ENCODE data around the gene DNAJC5G. TPM values are rescaled to one million over a fixed set of nuclear protein-coding genes. Genes with fewer than 3 reads are reported as not detected.
"Not testable (repeated sequence)": the region's sequence is repeated elsewhere in the genome, so short reads cannot be mapped to it uniquely, and the experiment has no call there.

DNAJC5G gene
- polyA plus RNA-seq, 1 donor: 0.19 TPM

DNA sequence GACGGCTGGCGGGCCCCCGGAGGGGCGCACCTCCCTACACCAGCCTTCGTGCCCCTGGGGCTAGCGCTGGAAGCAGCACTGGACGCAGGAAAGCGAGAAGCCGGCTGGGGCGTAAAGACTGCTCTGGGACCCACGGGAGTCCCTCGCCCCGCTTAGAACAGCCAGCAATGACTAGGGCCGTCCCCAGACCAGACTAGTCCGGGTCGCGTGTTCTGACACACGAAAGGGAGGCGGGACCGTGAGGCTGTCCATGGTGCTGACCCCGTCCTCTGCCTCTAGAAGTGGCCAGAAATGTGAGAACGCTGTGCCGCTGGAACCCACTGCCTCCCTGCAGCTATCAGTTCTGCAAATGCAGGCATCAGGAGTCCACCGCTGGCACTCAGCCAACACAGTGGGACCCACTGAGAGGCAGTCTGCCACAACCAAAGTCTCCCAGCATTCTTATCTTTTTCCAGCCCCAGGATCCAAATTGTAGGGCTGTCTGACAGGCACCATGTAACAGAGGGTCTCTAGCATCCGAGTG is 33.2 kb downstream of the DNAJC5G start, which contains the start of gene UCN:
Gene UCN, minus strand, starts transcription at position 87 of the 523 bp plus-strand sequence. CDS start 550 bp downstream, outside the sequence.
- Histone ChIP-seq H3K27me3 (ENCODE audit: control insufficient read depth, insufficient read depth, low read length) (peaks cover 46% of the 10 kb centered on the region), H3K27ac (ENCODE audit: low read length) (no peak within 1 kb of the TSS), H3K4me1 (ENCODE audit: control insufficient read depth, insufficient read depth, low read length) (peaks cover 27% of the 10 kb centered on the region), H3K4me3 (ENCODE audit: low read length) (no peak within 1 kb of the TSS), H3K36me3 (ENCODE audit: control insufficient read depth, insufficient read depth, low read length) (peaks cover 17% of the 10 kb centered on the region), H3K9me3 (ENCODE audit: control insufficient read depth, low read depth, low read length) (peaks cover 14% of the 10 kb centered on the region)
- peak in 1 of 2 donors; percentile 46 for DNase-seq
- no CpG with 5 or more reads among the region's 25 CpGs for WGBS (ENCODE audit: insufficient coverage, low lambda C conversion rate)

DNA sequence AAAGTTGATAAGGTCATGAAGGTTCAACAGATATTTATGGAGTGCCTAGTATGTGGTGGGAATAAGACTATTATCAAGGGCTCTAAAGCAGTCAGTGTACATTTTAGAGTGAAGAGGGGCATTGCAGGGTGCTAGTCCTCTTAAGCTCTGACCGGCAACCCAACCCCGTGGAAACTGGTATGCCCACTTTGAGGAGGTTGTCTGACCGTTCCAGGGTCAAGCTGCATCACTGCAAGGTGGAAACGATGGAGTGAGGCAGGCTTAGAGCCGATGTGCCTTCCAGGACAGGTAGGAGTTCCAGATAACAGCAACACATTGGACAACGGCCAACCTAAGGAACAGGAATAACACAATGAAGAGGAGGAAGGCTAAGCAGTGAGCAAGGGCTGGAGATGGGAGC is 34.4 kb downstream of the DNAJC5G start:
- WGBS (ENCODE audit: insufficient coverage, low lambda C conversion rate): no CpG with 5 or more reads among the region's 6 CpGs
- H3K27me3 ChIP-seq (ENCODE audit: control insufficient read depth, insufficient read depth, low read length): peaks cover 42% of the 10 kb centered on the region
- H3K4me3 ChIP-seq (ENCODE audit: low read length): no peak overlapping the region
- DNase-seq: no peak
- H3K36me3 ChIP-seq (ENCODE audit: control insufficient read depth, insufficient read depth, low read length): peaks cover 18% of the 10 kb centered on the region
- no peak overlapping the region for H3K27ac ChIP-seq (ENCODE audit: low read length)
- H3K4me1 ChIP-seq (ENCODE audit: control insufficient read depth, insufficient read depth, low read length): peaks cover 27% of the 10 kb centered on the region
- H3K9me3 ChIP-seq (ENCODE audit: control insufficient read depth, low read depth, low read length): peaks cover 14% of the 10 kb centered on the region

DNA sequence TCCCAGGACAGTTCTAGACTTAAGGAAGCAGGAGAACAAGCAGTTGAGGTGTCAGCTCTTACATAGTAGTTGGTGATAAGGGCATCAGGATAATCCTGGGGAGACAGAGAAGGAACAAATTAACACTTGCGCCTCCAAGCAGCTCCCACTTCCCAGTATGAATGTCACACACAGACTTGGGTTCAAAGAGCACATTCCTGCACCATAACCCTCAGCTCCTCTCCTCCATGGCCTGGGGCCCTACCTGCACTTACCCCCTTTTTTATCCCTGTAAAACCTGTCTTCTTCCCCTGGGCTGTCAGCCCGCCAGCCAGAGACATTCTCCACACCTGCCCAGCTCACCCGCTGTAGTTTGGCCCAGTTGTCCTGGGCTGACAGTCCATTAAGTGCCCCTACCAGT is 36.9 kb downstream of the DNAJC5G start:
- no CpG with 5 or more reads among the region's 3 CpGs for WGBS (ENCODE audit: insufficient coverage, low lambda C conversion rate)
- Histone ChIP-seq H3K9me3 (ENCODE audit: control insufficient read depth, low read depth, low read length) (peaks cover 3% of the 10 kb centered on the region), H3K27ac (ENCODE audit: low read length) (no peak overlapping the region), H3K27me3 (ENCODE audit: control insufficient read depth, insufficient read depth, low read length) (peaks cover 18% of the 10 kb centered on the region), H3K36me3 (ENCODE audit: control insufficient read depth, insufficient read depth, low read length) (peaks cover 29% of the 10 kb centered on the region), H3K4me1 (ENCODE audit: control insufficient read depth, insufficient read depth, low read length) (peaks cover 15% of the 10 kb centered on the region), H3K4me3 (ENCODE audit: low read length) (no peak overlapping the region)
- peak in 1 of 2 donors; percentile 33 for DNase-seq

- no peak for DNase-seq
- Histone ChIP-seq H3K36me3 (ENCODE audit: control insufficient read depth, insufficient read depth, low read length) (peaks cover 30% of the 10 kb centered on the region), H3K4me3 (ENCODE audit: low read length) (no peak overlapping the region), H3K27me3 (ENCODE audit: control insufficient read depth, insufficient read depth, low read length) (no peaks in the 10 kb centered on the region), H3K4me1 (ENCODE audit: control insufficient read depth, insufficient read depth, low read length) (peaks cover 8% of the 10 kb centered on the region), H3K27ac (ENCODE audit: low read length) (no peak overlapping the region), H3K9me3 (ENCODE audit: control insufficient read depth, low read depth, low read length) (no peaks in the 10 kb centered on the region)
- WGBS (ENCODE audit: insufficient coverage, low lambda C conversion rate): 100% methylated on average over 1 of the region's 8 CpGs
These were observed 38.8 kb downstream of the DNAJC5G start for GRCh38 chr2:27313882-27314645.

GRCh38 chr2:27314709-27315108 is 39.5 kb downstream of the DNAJC5G start:
- Histone ChIP-seq H3K36me3 (ENCODE audit: control insufficient read depth, insufficient read depth, low read length) (peaks cover 28% of the 10 kb centered on the region), H3K4me3 (ENCODE audit: low read length) (no peak overlapping the region), H3K4me1 (ENCODE audit: control insufficient read depth, insufficient read depth, low read length) (peaks cover 8% of the 10 kb centered on the region), H3K9me3 (ENCODE audit: control insufficient read depth, low read depth, low read length) (no peaks in the 10 kb centered on the region), H3K27me3 (ENCODE audit: control insufficient read depth, insufficient read depth, low read length) (no peaks in the 10 kb centered on the region), H3K27ac (ENCODE audit: low read length) (no peak overlapping the region)
- no peak for DNase-seq
- WGBS (ENCODE audit: insufficient coverage, low lambda C conversion rate): no CpG with 5 or more reads among the region's 9 CpGs

DNA sequence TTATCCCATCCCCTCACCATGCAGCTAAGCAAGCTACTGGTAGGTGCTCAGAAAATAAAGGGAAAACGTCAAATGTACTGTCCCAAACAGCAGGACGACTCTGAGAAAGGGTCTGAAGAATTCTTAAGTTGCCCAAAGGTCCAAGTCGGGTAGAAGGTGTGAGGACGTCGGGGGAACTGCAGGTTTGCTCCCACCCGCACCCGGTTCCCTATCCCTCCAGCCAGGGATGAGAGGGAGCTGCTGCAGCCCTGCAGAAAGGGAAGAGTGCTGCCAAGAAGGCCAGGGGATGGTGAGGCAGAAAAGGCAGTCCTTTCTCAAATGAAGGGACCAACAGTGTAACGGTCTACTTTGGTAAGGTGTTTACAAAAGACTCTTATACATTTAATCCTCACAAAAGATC is 39.9 kb downstream of the DNAJC5G start:
- Histone ChIP-seq H3K27ac (ENCODE audit: low read length) (no peak overlapping the region), H3K36me3 (ENCODE audit: control insufficient read depth, insufficient read depth, low read length) (peaks cover 25% of the 10 kb centered on the region), H3K27me3 (ENCODE audit: control insufficient read depth, insufficient read depth, low read length) (no peaks in the 10 kb centered on the region), H3K9me3 (ENCODE audit: control insufficient read depth, low read depth, low read length) (no peaks in the 10 kb centered on the region), H3K4me1 (ENCODE audit: control insufficient read depth, insufficient read depth, low read length) (peaks cover 8% of the 10 kb centered on the region), H3K4me3 (ENCODE audit: low read length) (no peak overlapping the region)
- DNase-seq: no peak
- 72% methylated on average over 2 of the region's 8 CpGs for WGBS (ENCODE audit: insufficient coverage, low lambda C conversion rate)

DNA sequence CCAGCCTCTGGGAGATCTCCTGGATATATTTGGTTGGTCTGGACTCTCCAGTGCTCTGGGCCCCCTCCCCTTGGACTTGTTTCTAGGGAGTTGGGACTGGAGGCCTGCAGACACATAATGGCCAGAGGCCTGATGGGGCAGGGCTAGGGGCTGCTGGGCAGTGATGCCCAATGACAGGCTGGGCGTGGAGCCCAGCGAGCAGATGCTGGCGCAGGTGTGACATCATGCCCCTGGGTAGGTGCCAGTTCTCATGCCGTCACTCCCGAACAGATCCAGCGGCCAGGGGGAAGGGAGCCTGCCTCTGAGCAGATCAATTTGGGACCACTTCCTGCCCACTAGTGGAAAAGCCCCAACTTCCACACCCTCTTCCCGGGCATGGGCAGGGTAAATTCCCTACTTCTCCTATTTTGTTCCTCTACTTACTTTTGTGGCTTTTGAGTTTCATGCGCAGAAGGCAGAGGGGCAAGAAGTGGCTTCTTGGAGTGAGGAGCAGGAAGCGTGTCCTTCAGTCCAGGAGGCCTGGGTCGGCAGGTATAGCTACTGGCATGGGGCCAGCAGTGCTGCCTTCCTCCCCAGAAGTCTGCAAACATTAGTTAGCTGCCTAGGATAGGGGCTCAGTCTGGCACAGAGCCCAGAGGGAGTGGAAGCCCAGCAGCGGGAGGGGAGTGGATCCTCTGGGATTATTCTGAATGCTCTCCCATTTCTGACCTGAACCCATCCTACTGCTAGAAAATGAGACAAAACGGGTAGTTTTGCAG is 41.6 kb downstream of the DNAJC5G start:
- WGBS (ENCODE audit: insufficient coverage, low lambda C conversion rate): 100% methylated on average over 1 of the region's 12 CpGs
- Histone ChIP-seq H3K9me3 (ENCODE audit: control insufficient read depth, low read depth, low read length) (no peaks in the 10 kb centered on the region), H3K4me1 (ENCODE audit: control insufficient read depth, insufficient read depth, low read length) (peaks cover 15% of the 10 kb centered on the region), H3K27ac (ENCODE audit: low read length) (no peak overlapping the region), H3K36me3 (ENCODE audit: control insufficient read depth, insufficient read depth, low read length) (peaks cover 19% of the 10 kb centered on the region), H3K4me3 (ENCODE audit: low read length) (no peak overlapping the region), H3K27me3 (ENCODE audit: control insufficient read depth, insufficient read depth, low read length) (no peaks in the 10 kb centered on the region)
- no peak for DNase-seq

GRCh38 chr2:27319839-27320238 is 44.6 kb downstream of the DNAJC5G start:
- H3K9me3 ChIP-seq (ENCODE audit: control insufficient read depth, low read depth, low read length); H3K27me3 ChIP-seq (ENCODE audit: control insufficient read depth, insufficient read depth, low read length); H3K4me3 ChIP-seq (ENCODE audit: low read length); DNase-seq; H3K27ac ChIP-seq (ENCODE audit: low read length): not testable (repeated sequence)
- no CpG with 5 or more reads among the region's 15 CpGs for WGBS (ENCODE audit: insufficient coverage, low lambda C conversion rate)
- Histone ChIP-seq H3K4me1 (ENCODE audit: control insufficient read depth, insufficient read depth, low read length) (peaks cover 15% of the 10 kb centered on the region), H3K36me3 (ENCODE audit: control insufficient read depth, insufficient read depth, low read length) (peaks cover 11% of the 10 kb centered on the region)

DNA sequence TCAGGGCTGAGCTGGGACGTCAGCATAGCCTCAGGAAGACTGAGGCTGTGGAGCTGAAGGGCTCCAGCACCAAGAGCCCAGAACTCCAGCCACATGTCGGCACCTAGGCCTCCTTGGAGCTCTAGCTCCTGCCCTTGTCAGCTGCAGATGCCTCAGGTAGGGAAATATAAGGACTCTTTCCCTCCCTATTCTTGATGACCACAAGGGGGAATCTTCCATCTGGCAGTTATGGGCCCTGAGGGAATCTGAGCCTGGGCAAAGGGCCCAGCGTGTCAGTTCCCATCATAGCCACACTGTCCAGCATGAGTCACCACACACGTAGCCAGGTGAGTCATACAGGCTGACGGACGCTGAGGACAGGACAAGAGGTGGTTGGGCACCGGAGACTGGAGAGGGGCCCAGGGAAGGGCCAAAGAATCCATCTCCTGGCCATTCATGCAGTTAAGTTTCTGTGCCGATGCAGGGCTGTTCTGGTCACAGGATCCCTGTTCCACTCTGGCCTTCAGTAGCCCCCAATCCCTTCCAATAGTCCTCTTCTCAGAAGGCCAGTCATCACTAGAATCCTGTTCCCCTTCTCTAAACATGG is 45.8 kb downstream of the DNAJC5G start:
- H3K27me3 ChIP-seq (ENCODE audit: control insufficient read depth, insufficient read depth, low read length): no peaks in the 10 kb centered on the region
- peak; percentile 91 for DNase-seq
- H3K4me1 ChIP-seq (ENCODE audit: control insufficient read depth, insufficient read depth, low read length): peaks cover 15% of the 10 kb centered on the region
- H3K36me3 ChIP-seq (ENCODE audit: control insufficient read depth, insufficient read depth, low read length): peaks cover 14% of the 10 kb centered on the region
- no peaks in the 10 kb centered on the region for H3K9me3 ChIP-seq (ENCODE audit: control insufficient read depth, low read depth, low read length)
- peak overlapping the region; percentile 86 for H3K4me3 ChIP-seq (ENCODE audit: low read length)
- H3K27ac ChIP-seq (ENCODE audit: low read length): peak overlapping the region; percentile 93
- WGBS (ENCODE audit: insufficient coverage, low lambda C conversion rate): no CpG with 5 or more reads among the region's 8 CpGs

DNA sequence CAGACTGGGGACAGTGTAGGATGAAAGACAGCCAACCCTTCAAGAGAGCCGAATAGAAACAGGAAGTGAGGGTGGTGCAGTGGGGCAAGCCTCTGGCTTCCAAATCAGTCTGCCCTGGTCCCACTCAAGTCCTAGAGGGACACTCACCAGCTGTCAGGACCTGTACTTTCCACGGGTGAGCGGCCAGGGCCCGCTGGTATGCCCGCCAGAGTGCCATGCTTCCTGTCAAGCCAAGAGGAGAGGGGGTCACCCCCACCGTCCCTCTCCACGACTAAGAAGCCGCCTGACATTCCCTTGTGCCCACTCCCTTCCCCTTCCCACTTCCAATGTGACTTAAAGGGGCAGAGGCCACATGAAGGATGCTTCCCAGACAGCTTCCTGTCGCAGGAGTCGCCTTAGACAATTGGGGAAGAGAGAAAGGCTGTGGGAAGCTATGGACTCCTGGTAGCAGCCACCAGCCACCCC is 47.1 kb downstream of the DNAJC5G start:
- H3K4me3 ChIP-seq (ENCODE audit: low read length): peak overlapping the region; percentile 86
- peak overlapping the region; percentile 93 for H3K27ac ChIP-seq (ENCODE audit: low read length)
- peak in 1 of 2 donors; percentile 47 for DNase-seq
- no peaks in the 10 kb centered on the region for H3K9me3 ChIP-seq (ENCODE audit: control insufficient read depth, low read depth, low read length)
- peaks cover 15% of the 10 kb centered on the region for H3K4me1 ChIP-seq (ENCODE audit: control insufficient read depth, insufficient read depth, low read length)
- H3K27me3 ChIP-seq (ENCODE audit: control insufficient read depth, insufficient read depth, low read length): no peaks in the 10 kb centered on the region
- H3K36me3 ChIP-seq (ENCODE audit: control insufficient read depth, insufficient read depth, low read length): peaks cover 17% of the 10 kb centered on the region
- no CpG with 5 or more reads among the region's 10 CpGs for WGBS (ENCODE audit: insufficient coverage, low lambda C conversion rate)
